HPDE6-E6E7 (cell line): ENCODE results near the gene CEP135.
"Not testable (repeated sequence)": the region's sequence is repeated elsewhere in the genome, so short reads cannot be mapped to it uniquely, and the experiment has no call there.

Experiments used
- DNase-seq: peaks from one replicate; pipeline ENCODE4 v3.0.0; 2011; ENCODE audit warnings: missing footprints; ENCODE audit errors: extremely low spot score

Gene CEP135

GRCh38 chr4:55948726-55949481 lies at the start of gene CEP135:
CEP135 (plus strand) TSS chr4:55948945; CDS start chr4:55952131, 3,186 bp downstream.
- DNase-seq: peak; percentile 81

GRCh38 chr4:55902677-55903076 lies 46.1 kb upstream of the CEP135 start:
- no peak for DNase-seq

DNA sequence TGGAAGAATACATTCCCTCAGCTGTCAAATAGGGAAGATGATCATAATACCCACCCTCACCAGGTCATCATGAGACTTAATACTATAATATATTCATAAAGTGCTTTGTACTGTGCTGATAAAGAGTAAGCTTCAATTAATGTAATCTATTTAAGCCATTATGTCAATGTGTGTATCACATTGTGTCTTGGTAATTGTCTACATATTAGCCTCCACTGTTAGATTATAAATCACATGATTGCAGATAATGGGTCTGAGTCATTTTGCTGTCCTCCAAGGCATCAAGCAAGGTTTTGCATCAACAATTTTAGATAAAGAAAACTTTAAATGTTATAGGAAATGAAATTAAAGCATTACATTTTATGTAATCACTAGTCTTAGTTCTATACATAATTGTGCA lies 45.2 kb upstream of the CEP135 start:
- DNase-seq: no peak

- DNase-seq: no peak
These were observed 44.2 kb upstream of the CEP135 start for GRCh38 chr4:55904576-55904975.

GRCh38 chr4:55906323-55906722 lies 42.4 kb upstream of the CEP135 start:
- no peak for DNase-seq

GRCh38 chr4:55906989-55907388 lies 41.8 kb upstream of the CEP135 start:
- DNase-seq: peak; percentile 37

DNA sequence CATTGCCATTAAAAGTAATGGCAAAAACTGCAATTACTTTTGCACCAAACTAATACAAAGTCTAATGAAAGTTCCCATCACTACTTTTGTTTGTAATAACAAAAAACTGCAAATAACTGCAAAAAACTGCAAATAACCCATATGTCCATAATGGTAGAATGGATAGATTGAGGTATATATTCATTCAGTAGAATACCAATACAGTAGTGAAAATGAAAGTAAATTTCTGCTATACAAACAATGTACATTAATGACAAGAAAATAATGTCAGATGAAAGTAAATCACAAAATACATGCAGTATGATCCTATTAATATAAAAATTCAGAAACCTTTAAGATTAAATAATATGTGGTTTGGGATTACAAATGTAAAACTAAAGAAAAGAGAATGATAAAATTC lies 41.3 kb upstream of the CEP135 start:
- no peak for DNase-seq

DNA sequence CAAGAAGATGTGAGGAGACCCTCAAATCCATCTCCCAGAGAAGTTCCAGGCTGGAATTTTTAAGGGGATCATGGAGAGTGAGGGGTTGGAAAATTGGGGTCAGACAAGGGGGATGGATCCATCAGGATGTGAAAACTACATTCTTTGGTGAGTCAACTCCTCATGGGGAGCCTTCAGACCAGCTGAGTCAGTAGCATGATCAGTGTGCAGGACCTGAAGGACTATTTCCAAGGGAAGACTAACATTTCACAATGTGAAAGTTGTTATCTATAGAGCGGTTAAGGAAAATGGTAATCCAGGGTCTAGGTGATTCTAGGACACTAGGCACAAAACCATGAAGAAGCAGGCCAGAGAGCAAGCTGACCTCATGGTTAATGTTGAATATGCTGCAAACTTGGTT lies 38.6 kb upstream of the CEP135 start:
- no peak for DNase-seq

DNA sequence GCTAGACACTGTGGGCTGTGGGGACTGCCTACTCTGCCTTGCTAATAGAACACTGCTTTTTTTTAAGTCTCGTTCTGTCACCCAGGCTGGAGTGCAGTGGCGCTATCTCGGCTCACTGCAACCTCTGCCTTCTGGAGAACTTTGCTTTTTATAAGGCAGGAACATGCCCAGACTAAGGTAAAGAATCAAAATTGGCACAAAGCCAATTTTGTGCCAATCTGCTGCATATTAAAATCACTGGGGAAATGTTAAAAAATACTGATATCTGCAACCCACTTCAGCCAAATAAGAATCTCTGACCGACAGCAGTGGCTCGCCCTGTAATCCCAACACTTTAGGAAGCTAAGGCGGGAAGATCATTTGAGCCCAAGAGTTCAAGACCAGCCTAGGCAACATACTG lies 36.5 kb upstream of the CEP135 start:
- DNase-seq: no peak

DNA sequence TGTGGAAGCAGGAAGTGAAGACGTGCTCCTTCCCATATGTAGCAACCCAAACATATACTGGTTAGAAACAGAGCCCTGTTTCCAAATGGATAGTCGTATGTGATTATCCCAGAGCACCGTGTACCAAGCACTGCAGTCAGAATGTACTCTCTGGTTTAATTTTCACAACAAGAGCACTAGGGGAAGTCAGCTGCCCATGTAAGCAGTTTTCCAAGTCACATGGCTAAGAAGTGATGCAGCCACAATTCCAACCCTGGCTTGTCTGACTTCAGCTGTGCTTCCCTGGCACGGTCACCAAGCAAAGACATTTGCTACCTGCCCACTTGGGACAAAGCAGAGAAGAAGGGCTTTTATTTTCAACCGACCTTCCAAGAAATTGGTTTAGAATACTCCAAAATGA lies 28.2 kb upstream of the CEP135 start:
- DNase-seq: no peak

DNA sequence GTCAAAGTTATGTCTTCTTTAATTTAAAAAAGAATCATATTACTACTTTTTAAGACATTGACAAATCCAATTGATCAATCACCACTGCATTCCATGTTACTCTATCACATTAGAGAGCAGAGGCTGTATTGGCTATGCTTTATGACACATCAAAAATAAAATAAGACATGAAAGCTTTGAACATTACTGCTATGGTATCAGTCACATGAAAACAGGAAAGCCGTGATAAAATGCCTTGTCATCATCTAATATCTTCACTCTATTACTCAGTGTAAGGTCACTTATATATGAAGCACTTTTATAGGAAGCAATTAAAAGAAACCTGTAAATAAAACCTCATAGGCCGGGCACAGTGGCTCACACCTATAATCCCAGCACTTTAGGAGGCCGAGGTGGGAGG lies 27.7 kb upstream of the CEP135 start:
- no peak for DNase-seq

GRCh38 chr4:55925241-55925640 lies 23.5 kb upstream of the CEP135 start:
- DNase-seq: no peak

GRCh38 chr4:55926610-55927009 lies 22.1 kb upstream of the CEP135 start:
- no peak for DNase-seq

DNA sequence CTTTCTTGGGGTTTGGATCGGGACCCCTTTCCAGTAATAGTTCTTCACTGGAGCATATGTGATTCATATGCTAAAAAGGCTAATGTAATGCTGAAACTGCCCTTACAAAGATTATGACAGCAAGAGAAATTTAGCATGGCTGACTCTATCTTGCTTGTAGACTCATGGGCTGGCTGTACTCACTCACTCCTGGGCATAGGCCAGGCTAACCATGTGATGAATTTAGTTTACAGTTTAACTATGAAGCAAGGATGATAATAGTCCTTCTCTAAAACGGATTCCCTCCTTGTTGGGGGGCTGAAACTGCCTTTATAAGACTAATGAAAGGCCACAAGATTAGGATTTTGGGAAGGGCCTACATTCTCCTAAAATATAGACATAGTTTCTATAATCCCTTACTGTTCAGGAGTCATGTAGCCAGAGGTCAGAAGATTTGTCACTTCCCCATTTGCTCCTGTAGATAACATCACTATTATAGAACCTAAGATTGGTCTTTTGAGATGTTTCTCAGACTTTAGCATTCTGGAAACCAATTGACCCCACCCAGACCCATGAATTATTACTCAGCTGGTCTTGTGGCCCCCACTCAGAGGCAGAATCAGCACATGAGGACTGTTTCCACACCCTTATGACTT lies 20.8 kb upstream of the CEP135 start:
- no peak for DNase-seq

DNA sequence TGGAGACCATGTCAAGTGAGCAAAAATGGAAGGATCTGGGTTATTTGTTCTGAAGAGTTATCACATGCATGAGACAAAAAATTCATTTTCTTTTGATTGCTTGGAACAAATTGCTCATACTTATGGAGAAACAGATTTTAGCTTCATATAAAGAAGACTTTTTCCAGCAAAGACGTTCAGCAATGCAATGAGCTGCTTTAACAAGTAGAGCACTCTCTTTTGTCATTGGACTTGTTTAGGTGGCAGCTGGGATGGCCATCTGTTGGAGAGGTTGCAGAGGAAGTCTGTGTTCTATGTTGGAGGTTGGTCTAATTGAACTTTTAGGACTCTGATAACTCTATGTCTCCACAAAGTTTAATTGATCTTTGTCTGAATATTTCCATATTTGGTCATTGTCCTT lies 19.9 kb upstream of the CEP135 start:
- no peak for DNase-seq

DNA sequence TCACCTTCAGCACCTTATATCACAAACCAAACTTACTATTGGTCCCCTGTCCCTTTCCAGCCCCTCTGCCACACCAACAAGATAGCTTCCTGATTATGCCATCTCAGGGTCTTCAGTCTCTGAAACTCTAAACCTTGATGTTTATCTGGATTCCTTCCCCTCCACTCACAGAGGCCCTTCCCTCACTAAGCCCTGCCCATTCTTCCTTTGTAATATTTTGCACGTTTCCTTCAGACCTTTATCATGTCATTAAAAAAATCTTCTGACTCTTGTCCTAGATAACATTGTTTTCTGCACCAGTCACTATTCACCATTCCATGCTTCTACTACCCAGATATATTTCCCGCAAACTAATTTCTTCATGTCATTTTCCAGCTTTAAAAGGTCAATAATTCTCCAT lies 17.7 kb upstream of the CEP135 start:
- DNase-seq: no peak

DNA sequence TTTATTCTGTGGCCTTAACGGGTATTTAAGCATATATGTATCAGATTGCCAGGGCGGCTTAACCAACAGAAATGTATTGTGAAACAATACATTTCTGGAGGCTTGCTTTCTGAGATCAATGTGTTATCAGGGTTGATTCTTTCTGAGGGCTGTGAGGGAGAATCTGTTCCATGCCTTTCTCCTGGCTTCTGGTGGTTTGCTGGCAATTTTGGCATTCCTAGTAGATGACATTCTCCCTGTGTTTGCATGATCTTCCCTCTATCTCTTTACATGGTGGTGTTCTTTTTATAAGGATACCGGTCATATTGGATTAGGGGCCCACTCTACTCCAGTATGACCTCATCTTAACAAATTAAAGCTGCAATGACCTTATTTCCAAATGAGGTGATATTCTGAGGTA lies 16.9 kb upstream of the CEP135 start:
- DNase-seq: no peak

DNA sequence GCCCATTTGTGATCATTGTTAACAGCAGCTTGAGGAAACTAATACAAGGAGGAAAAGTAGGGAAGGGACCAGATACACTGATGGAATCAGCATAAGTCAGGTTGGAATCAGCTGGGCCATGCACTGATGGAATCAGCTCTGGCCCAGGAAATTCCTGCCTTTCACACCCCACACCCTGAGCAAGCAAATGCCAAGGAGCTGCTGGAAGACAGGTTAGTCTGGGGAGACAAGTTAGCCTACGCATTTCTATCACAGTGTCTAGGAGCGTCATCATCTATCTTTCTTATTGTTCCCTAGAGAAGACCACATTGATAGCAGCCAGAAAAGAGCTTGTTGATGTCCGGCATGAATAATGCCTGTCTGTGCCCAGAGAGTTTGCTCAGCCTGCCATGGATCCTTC lies 16.2 kb upstream of the CEP135 start:
- no peak for DNase-seq

DNA sequence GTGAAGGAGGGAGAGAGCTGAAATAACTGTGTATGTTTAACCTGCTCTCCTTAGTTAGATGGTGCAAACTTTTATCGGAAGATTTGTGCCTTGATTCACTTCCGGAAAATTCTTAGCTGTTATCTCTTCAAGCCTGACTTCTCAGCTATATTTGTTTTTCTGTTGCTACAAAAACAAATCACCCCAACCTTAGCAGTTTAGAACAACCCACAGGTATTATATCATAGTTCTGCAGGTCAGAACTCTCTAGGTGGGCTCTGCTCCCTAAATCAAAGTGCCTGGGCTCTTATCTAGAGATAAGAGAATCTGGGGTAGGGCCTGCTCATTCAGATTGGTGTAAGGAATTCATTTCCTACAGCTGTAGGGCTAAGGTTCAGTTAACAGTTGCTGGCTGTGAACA lies 15.1 kb upstream of the CEP135 start:
- no peak for DNase-seq

DNA sequence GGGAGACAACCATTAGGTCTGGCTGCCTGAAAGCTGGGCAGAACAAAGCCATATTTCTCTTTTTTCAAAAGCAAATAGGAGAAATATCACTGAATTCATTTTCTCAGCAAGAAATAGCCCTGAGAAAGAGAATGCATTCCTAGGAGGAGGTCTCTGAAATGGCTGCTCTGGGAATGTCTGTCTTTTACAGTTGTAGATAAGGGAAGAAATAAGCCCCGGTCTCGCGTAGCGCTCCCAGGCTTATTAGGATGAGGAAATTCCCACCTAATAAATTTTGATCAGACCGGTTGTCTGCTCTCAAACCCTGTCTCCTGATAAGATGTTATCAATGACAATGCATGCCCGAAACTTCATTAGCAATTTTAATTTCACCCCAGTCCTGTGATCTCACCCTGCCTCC lies 12.8 kb upstream of the CEP135 start:
- not testable (repeated sequence) for DNase-seq

DNA sequence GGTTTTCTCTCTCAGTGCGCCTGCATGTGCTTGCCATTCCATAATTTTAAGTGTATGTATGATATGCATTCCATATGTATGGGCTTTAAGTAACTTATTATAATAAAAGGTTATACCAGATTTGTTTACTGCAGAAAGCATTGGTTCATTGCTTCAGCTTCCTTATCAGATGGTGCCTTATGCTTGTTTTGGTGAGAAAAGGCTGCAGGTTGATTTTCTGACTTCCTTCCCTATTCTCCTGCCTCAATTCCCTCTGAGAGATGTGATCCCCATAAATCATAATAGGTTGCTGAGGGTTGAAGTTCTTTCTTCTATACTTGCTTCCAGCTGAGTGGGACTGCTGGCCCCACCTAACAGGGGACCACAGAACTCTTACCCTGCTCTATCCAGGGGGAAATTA lies 10.3 kb upstream of the CEP135 start:
- DNase-seq: no peak

GRCh38 chr4:55939421-55939820 lies 9.3 kb upstream of the CEP135 start:
- no peak for DNase-seq

DNA sequence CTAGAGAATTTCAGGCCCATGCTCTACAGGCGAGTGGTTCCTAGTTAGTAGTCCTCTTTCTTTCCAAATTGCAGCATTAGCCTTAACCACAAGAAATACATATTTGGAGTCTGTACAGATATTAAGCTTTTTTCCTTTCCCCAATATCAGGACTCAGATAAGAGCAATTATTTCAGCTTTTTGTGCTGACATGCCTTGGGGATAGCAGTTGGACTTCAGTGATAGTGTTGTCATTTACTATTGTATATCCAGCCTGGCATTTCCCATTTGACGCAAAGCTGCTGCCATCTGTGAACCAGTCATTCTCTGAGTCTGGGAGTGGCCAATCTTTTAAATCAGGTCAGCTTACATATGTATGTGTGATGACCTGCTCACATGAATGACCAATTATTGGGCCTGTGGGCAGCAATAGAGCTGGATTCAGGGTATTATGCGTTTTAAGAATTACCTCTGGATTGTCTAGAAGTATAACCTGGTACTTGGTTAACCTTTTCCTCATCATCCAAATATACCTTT lies 6.8 kb upstream of the CEP135 start:
- DNase-seq: no peak
